GM10847 (cell line): ENCODE measurements around the gene PITPNC1.

Experiments
- POLR2A ChIP-seq: IDR thresholded peaks from 2 replicates; pipeline ENCODE4 v1.6.1; 2011; ENCODE audit not compliant: insufficient read length; ENCODE audit errors: extremely low read depth

Gene PITPNC1

DNA sequence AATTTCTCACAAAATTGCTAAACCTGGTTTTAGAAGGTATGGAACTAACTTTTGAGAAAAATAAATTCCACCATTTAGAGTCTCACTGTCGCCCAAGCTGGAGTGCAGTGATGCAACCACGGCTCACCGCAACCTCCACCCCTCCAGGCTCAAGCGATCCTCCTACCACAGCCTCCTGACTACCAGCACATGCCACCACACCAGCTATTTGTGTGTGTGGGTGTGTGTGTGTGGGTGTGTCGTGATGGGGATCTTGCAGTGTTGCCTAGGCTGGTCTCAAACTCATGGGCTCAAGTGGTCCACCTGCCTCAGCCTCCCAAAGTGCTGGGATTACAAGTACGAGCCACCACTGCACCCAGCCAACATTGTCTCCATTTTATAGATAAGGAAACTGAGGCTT lies 269.4 kb downstream of the PITPNC1 start:
- no peak for TF ChIP-seq POLR2A

DNA sequence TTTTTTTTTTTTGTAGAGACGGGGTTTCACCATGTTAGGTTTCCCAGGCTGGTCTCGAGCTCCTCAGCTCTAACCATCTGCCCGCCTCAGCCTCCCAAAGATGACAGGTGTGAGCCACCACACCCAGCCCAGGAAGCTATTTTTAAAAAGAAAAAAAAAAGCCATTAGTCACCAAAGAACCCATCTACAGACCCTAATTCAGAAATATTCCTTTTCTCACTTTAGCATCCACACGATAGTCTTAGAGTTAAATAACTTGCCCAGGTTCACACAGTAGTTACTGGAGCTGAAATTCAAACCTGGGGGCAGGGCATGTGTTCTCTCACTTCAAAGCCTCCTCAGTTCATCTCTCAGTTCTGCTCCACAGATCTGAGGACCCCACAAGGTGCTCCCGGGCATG lies 270.4 kb downstream of the PITPNC1 start:
- no peak for TF ChIP-seq POLR2A

DNA sequence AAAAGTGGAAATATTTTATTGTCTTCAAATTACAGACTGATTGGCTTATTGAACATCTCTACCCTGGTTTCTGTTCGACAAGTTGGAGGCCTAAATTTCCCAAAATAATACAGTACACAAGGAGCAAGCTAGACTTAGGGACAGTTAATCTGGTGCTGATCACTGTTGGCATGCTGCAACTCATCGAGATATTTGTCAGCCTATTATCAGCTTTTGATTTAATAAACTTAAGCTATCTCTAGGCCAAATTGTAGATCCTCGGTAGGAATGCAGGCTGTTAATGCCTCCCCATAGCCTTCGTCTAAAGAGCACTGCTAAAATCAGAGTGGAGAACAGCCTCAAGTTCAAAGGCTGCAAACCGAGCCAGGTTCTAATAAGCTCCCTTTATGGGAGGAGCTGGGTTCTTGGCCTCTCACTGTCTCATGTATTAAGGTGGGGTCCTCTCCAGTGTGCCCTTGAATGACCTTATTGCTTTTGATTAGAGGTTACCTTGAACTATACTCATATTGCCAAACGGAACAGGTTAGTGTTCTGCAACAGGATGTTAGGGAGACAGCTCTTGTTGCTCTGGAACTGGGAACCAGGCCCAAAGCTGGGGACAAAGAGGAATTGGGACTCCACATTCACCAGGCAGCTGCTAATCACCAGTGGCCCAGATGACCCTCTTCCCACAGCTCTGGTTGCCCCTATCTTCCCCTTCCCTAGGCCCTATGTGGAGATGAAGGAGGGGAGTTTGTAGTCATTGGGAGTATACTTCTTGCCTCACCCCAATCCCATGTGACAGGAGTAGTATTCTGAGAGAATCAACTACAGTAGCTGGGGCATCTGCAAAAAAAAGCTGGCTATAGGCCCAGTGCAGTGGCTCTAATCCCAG lies 271.2 kb downstream of the PITPNC1 start:
- TF ChIP-seq POLR2A: no peak

DNA sequence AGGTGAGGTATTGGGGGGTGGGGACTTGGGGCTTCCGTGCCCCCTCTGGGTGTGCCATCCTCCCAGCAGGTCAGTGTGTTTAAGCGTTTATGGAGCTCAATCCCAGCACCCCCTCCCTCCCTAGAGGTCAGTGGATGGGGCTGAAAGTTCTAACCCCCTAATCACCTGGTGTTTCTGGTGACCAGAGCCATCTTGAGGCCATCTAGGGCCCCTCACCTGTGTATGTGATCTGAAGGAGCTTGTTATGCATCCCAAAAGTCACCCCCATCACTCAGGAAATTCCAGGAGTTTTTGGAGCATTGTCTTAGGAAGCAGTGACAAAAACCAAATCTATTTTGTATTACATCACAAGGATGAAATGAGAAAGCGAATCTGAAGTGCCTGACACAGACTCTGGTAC lies 272.8 kb downstream of the PITPNC1 start:
- TF ChIP-seq POLR2A: no peak

DNA sequence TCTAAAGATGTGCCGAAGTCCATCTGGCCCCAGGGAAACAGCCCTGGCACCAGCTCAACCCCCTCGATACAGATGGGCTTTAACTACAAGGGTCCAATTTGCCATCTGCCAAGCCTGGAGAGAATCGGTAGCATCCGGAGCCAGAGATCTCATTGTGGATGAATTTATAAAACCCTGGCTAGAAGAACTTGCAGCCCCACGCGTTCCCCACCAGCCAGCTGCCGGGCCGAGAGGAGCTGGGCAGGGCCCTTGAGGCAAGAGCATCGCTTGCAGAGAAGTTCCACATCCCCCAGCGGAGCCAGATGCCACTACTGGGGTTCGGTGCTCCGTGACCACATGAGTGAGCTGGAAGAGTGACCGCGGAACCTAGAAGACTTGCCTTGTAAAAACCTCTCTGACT lies 275.4 kb downstream of the PITPNC1 start:
- no peak for TF ChIP-seq POLR2A

DNA sequence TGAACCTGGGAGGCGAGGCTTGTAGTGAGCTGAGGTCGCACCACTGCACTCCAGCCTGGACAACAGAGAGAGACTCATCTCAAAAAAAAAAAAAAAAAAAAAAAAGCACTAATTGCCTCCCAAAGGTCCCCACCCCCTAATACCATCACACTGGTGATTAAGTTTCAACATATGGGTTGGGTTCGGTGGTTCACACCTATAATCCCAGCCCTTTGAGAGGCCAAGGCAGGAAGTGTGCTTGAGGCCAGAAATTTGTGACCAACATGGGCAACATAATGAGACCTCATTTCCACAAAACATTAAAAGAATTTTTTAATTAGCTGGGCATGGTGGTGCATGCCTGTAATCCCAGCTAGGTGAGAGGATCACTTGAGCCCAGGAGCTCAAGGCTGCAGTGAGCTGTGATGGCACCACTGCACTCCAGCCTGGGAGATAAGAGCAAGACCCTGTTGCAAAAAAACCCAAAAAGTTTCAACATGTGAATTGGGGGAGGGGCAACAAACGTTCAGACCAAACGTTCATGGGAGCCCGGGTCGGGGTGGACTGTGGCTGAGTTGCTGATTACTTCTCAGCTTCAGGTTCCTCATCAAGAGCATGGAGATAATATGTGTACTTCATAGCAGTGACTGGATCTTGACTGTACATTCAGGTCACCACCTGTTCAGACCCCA lies 278.5 kb downstream of the PITPNC1 start:
- no peak for TF ChIP-seq POLR2A

DNA sequence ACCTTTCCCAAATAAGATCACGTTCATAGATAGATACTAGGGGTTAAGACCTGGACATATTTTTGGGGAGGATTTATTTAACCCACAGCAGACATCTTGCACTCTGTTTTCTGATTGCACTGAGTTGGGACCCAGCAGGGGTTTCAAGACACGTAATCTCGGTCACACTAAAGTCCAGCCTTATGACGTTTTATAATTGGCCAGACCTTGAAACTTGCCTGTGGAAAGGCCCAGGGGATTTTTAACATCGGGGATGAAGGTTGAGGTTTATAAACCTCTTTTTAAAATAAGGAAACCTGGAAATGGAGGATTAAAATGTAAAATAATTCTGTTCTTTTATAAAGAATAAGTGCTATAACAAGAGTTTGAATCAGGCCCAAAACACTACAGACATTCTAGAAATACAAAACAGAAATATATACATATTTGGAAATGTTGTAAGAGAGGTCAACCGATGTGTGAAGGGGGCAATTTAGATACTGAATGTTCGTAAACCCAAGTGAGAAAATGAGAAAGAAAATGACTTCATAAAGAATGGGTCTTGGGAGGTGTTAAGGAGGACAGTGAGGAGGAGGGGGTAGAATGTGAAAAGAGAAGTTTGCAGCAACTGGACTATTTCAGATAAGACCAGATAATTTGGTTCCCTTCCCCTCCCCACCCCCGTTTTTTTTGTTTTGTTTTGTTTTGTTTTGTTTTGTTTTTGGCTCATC lies 279.6 kb downstream of the PITPNC1 start:
- TF ChIP-seq POLR2A: no peak

DNA sequence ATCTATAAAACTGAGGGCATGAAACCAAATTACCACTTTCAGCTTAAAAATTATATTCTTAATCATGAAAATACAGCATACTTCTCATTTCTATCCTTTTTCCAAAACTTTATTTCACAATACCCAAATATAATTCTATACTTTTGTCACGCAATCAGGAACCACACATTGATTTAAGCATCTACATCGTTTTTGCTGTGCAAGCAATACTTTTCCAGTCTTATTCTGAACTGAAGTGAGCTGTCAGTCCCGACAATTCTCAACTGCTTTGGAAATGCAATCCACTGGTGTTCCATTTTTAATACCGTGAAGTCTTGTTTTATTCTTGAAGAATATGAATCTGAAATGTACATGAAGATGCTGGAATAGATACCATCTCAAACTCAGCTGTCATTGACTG lies 280.5 kb downstream of the PITPNC1 start:
- TF ChIP-seq POLR2A: no peak

DNA sequence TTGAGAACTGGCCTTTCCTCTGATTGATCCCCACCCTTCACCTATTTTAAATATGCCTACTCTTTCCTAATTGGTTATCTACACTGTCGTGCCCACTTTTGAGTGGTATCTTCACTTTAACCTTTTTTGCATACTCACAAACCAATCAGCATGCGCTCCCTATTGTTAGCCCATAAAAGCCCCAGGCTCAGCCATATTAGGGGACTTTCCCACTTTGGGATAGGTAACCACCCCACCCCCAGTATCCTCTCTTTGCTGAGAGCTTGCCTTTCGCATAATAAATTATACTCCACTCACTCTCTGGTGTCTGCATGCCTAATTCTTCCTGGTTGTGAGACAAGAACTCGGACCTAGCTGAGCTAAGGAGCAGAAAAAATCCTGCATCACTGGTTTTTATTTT lies 281.2 kb downstream of the PITPNC1 start:
- no peak for TF ChIP-seq POLR2A

DNA sequence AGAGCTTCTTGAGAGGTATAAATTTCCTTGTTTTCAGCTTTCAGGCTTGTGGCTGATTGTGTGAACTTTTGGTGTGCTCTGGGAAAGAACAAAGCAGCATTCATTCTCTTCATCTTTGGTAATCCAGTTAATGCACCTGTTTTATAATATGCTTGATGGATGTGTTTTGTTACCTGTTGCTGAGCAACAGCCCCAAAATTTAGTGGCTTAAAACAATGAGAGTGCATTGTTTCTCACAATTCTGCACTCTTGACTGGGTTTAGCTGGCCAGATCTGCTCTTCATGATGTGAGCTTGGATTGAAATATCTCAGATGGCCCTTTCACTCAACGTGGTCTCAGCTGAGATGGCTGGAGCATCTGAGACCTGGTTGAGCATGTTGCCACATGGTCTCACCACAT lies 281.9 kb downstream of the PITPNC1 start:
- TF ChIP-seq POLR2A: no peak

DNA sequence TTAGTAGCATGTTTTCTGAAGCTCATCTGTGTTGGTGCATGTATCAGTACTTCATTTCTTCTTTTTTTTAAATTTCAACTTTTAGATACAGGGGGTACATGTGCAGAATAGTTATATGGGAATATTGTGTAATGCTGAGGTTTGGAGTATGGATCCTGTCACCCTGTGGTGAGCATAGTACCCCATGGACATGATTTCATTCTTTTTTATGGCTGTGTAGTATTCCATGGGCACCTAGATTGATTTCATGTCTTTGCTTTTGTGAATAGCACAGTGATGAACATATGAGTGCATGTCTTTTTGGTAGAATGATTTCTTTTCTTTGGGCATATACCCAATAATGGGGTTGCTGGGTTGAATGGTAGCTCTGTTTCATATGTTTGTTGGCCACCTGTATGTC lies 285.6 kb downstream of the PITPNC1 start:
- no peak for TF ChIP-seq POLR2A

DNA sequence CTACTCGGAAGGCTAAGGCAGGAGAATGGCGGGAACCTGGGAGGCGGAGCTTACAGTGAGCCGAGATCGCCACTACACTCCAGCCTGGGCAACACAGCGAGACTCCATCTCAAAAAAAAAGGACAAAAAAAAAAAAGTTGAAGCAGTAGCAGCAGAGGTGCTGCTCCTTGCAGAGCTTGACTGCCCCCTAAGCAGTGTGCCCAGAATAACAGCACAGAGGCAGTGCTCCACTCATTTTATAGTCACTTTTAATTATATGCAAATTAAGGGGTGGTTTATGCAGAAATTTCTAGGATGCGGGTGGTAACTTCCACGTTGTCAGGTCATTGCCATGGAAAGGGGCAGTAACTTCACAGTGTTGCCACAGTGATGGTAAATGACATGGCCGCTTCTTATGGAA lies 286.4 kb downstream of the PITPNC1 start:
- TF ChIP-seq POLR2A: no peak

DNA sequence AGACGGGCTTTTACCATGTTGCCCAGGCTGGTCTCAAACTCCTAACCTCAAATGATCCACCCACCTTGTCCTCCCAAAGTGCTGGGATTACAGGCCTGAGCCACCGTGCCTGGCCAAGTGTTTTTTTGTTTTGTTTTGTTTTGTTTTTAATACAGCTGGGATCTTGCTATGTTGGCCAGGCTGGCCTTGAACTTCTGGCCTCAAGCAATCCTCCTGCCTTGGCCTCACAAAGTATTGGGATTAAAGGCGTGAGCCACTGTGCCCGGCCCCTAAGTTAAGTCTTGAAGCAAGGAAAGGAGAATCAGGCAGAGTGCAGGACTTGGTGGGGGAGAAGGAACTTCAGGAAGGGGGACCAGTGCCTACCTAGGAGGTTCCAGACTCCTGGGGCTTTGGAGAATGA lies 288.9 kb downstream of the PITPNC1 start:
- TF ChIP-seq POLR2A: no peak

DNA sequence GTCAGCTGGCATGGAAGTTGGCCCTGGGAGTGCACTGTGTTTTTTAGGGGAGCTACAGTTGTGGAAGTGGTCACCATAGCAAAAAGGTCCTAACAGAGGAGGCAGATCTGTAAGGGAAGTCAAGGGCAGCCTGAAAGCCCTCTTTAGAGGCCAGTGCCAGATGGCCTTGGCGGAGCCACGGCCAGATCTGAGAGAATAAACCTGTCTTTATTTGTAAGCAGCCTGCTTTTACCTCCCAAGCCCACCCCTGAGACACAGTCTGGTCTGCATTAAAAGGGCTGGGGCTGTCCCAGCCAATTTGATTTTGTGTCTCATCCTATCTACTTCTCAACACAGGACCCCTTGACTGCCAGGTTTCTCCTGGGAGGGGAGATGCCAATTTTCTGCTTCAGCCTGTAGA lies 289.6 kb downstream of the PITPNC1 start:
- TF ChIP-seq POLR2A: no peak

DNA sequence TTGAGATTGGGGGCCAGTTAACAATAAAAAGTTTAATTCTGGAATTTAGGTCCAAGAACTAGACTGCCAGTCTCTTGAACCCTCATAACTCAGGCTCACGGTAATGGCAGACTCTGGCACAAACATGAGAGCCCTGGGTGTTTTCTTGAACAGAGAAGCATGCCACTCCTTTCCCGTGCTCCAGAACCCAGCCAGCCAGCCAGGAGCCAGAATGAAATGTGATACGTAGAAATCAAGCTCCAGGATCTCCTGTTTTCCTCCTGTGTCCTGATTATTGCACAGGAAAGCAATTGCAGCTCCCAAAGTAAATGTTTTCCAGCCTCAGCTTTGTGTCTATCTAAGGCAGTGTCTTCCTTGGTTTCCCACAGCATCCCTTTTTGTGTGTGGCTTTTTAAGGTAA lies 294.4 kb downstream of the PITPNC1 start:
- TF ChIP-seq POLR2A: no peak
